Neural cell (in vitro differentiated cells): ENCODE measurements around the gene TAF1C. TPM values are rescaled to one million over a fixed set of nuclear protein-coding genes. Genes with fewer than 3 reads are reported as not detected.

Experiments used
- H2AFZ ChIP-seq: fragments of 200-600, 300-800 bp; sonication (generic), shearing (Covaris generic); 2 replicates; pipeline ENCODE4 v1.6.0; 2014; ENCODE audit warnings: low read depth, mild to moderate bottlenecking, antibody characterized with exemption, low read length, moderate library complexity
- H3F3A ChIP-seq: fragments of 200-600 bp; shearing (Covaris generic); 2 replicates; pipeline ENCODE4 v1.6.1; 2016; ENCODE audit warnings: mild to moderate bottlenecking, moderate library complexity, mixed read lengths, antibody characterized with exemption, low read length; ENCODE audit not compliant: insufficient read depth, poor library complexity, severe bottlenecking
- H3K27ac ChIP-seq: fragments of 200-600, 300-800 bp; sonication (generic), shearing (Covaris generic); 2 replicates; pipeline ENCODE4 v1.5.1; 2014; ENCODE audit warnings: mild to moderate bottlenecking, low read length, moderate library complexity
- H3K27me3 ChIP-seq: fragments of 300-800, 200-600 bp; sonication (generic), shearing (Covaris generic); 2 replicates; pipeline ENCODE4 v1.6.0; 2014; ENCODE audit warnings: mild to moderate bottlenecking, low read depth, low read length, moderate library complexity; ENCODE audit not compliant: insufficient read depth
- H3K36me3 ChIP-seq: fragments of 300-800, 200-600 bp; sonication (generic), shearing (Covaris generic); 2 replicates; pipeline ENCODE4 v1.5.1; 2014; ENCODE audit warnings: mild to moderate bottlenecking, antibody characterized with exemption, low read length, moderate library complexity; ENCODE audit not compliant: insufficient read depth
- H3K4me2 ChIP-seq: fragments of 300-800, 200-600 bp; sonication (generic), shearing (Covaris generic); 2 replicates; pipeline ENCODE4 v1.6.0; 2014; ENCODE audit warnings: mild to moderate bottlenecking, low read length
- H3K4me3 ChIP-seq: fragments of 300-800, 200-600 bp; sonication (generic), shearing (Covaris generic); 2 replicates; pipeline ENCODE4 v1.5.1; 2014; ENCODE audit warnings: mild to moderate bottlenecking, low read length, moderate library complexity
- H3K79me2 ChIP-seq: fragments of 200-600 bp; shearing (Covaris generic); replicated peaks from 2 replicates; pipeline ENCODE4 v1.6.0; 2014; ENCODE audit warnings: mild to moderate bottlenecking, low read length, moderate library complexity; ENCODE audit not compliant: insufficient read depth
- H3K9ac ChIP-seq: fragments of 300-800, 200-600 bp; sonication (generic), shearing (Covaris generic); 2 replicates; pipeline ENCODE4 v1.6.1; 2016; ENCODE audit warnings: mild to moderate bottlenecking, low read length, mixed read lengths
- H3K9me2 ChIP-seq: fragments of 200-600 bp; shearing (Covaris generic); 2 replicates; pipeline ENCODE4 v1.6.1; 2016; ENCODE audit warnings: mild to moderate bottlenecking, low read length, mixed read lengths; ENCODE audit not compliant: insufficient read depth
- H3K9me3 ChIP-seq: fragments of 200-600, 300-800 bp; sonication (generic), shearing (Covaris generic); 2 replicates; pipeline ENCODE4 v1.6.1; 2016; ENCODE audit warnings: mild to moderate bottlenecking, mixed run types, low read length, moderate library complexity, mixed read lengths
- H4K20me1 ChIP-seq: fragments of 200-600 bp; shearing (Covaris generic); 2 replicates; pipeline ENCODE4 v1.6.1; 2016; ENCODE audit warnings: mild to moderate bottlenecking, mixed run types; ENCODE audit not compliant: insufficient read depth
- EP300 ChIP-seq: fragments of 450-650 bp; conservative IDR thresholded peaks from 2 replicates; pipeline ENCODE4 v1.6.1; 2014; ENCODE audit warnings: antibody characterized with exemption, mild to moderate bottlenecking, moderate library complexity; ENCODE audit not compliant: poor library complexity, severe bottlenecking
- EZH2 ChIP-seq: fragments of 200-600, 300-800 bp; shearing (Covaris generic), sonication (generic); IDR thresholded peaks from 2 replicates; pipeline ENCODE4 v1.6.1; 2014; ENCODE audit warnings: antibody characterized with exemption, low read length, borderline replicate concordance, mild to moderate bottlenecking; ENCODE audit not compliant: insufficient read depth, poor library complexity, severe bottlenecking
- MXI1 ChIP-seq: fragments of 450-650 bp; conservative IDR thresholded peaks from 2 replicates; pipeline ENCODE4 v1.6.1; 2014; ENCODE audit warnings: antibody characterized with exemption, mild to moderate bottlenecking; ENCODE audit not compliant: poor library complexity, severe bottlenecking
- POLR2AphosphoS5 ChIP-seq: IDR thresholded peaks from 2 replicates; pipeline ENCODE4 v1.6.1; 2012
- RAD21 ChIP-seq: fragments of 450-650 bp; conservative IDR thresholded peaks from 2 replicates; pipeline ENCODE4 v1.6.1; 2014; ENCODE audit warnings: antibody characterized with exemption, mild to moderate bottlenecking, moderate library complexity
- SMC3 ChIP-seq: fragments of 450-650 bp; conservative IDR thresholded peaks from 2 replicates; pipeline ENCODE4 v1.6.1; 2014; ENCODE audit warnings: antibody characterized with exemption, mild to moderate bottlenecking, moderate library complexity; ENCODE audit not compliant: poor library complexity
- TAF1 ChIP-seq: IDR thresholded peaks from 2 replicates; pipeline ENCODE4 v1.6.1; 2012; ENCODE audit warnings: low read depth
- polyA plus RNA-seq: library from polyadenylated mRNA; depleted of rRNA; stranded (reverse); fragments of >200 nt; gene quantifications from 2 replicates; pipeline ENCODE4 v1.2.3, GENCODE V29; 2014
- TF ChIP-seq, protein P1 (sequence below): fragments of 450-650 bp; IDR thresholded peaks from 2 replicates; pipeline ENCODE4 v1.5.1; 2014; ENCODE audit warnings: antibody characterized with exemption, mild to moderate bottlenecking, moderate library complexity; ENCODE audit not compliant: poor library complexity, severe bottlenecking
- TF ChIP-seq, protein P2 (sequence below): IDR thresholded peaks from 2 replicates; pipeline ENCODE4 v1.6.1; 2012; ENCODE audit warnings: borderline replicate concordance

TAF1C gene
- polyA plus RNA-seq, 1 donor from 2014 or later = 25.5 TPM

DNA sequence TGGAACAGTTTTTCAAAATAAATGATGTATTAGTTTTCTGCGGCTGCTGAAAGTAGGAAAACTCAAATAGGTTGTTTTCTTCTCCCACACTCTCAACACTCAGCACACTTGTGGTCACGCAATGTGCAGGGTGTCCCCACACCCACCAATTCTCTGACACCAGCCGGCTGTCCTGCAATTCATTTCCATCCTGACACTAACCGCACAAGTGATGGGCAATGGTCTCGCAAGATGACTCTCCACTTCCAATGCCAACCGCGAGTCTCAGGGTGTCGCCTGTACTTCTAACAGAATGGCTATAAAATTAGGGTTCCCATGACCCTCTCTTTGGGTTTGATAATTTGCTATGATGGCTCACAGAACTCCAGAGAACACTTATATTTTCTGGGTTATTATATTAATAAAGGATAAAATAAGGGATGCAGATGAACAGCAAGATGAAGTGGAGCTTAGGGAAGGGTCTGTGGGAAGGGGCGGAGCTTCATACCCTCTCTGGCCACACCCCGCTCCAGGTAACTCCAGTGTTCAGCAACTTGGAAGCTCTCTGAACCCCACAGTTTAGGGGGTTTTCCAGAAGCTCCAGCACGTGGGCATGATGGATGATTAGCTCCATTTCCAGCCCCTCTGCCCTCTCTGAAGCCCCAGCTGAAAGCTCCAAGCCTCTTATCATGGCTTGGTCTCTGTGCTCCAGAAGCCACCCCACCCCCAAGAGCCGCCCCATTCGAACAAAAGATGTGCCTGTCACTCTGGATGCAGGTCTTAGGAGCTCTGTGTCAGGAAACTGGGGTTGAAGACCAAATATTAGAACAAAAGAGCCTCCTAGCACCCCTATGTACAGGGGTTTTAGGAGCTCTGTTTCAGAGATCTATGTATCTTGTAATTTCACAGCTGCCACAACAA is 19.8 kb downstream of the TAF1C start:
- Histone ChIP-seq H3K79me2 (no peaks in the 10 kb centered on the region), H3K4me3 (no peak overlapping the region), H4K20me1 (no peaks in the 10 kb centered on the region), H3K9me3 (no peaks in the 10 kb centered on the region), H3K27ac (no peak overlapping the region), H3K9me2 (no peaks in the 10 kb centered on the region), H3K27me3 (no peaks in the 10 kb centered on the region), H3K4me2 (no peak overlapping the region), H3F3A (no peaks in the 10 kb centered on the region), H3K9ac (no peak overlapping the region), H3K36me3 (no peaks in the 10 kb centered on the region), H2AFZ (no peak overlapping the region)
- no peak for TF ChIP-seq MXI1
- no peak for TF ChIP-seq EZH2
- no peak for TF ChIP-seq RAD21
- TF ChIP-seq EP300 = no peak
- no peak for TF ChIP-seq POLR2AphosphoS5
- no peak for TF ChIP-seq SMC3
- TF ChIP-seq, protein P1, sequence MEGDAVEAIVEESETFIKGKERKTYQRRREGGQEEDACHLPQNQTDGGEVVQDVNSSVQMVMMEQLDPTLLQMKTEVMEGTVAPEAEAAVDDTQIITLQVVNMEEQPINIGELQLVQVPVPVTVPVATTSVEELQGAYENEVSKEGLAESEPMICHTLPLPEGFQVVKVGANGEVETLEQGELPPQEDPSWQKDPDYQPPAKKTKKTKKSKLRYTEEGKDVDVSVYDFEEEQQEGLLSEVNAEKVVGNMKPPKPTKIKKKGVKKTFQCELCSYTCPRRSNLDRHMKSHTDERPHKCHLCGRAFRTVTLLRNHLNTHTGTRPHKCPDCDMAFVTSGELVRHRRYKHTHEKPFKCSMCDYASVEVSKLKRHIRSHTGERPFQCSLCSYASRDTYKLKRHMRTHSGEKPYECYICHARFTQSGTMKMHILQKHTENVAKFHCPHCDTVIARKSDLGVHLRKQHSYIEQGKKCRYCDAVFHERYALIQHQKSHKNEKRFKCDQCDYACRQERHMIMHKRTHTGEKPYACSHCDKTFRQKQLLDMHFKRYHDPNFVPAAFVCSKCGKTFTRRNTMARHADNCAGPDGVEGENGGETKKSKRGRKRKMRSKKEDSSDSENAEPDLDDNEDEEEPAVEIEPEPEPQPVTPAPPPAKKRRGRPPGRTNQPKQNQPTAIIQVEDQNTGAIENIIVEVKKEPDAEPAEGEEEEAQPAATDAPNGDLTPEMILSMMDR = no peak
- TF ChIP-seq TAF1 = no peak
- TF ChIP-seq, protein P2, sequence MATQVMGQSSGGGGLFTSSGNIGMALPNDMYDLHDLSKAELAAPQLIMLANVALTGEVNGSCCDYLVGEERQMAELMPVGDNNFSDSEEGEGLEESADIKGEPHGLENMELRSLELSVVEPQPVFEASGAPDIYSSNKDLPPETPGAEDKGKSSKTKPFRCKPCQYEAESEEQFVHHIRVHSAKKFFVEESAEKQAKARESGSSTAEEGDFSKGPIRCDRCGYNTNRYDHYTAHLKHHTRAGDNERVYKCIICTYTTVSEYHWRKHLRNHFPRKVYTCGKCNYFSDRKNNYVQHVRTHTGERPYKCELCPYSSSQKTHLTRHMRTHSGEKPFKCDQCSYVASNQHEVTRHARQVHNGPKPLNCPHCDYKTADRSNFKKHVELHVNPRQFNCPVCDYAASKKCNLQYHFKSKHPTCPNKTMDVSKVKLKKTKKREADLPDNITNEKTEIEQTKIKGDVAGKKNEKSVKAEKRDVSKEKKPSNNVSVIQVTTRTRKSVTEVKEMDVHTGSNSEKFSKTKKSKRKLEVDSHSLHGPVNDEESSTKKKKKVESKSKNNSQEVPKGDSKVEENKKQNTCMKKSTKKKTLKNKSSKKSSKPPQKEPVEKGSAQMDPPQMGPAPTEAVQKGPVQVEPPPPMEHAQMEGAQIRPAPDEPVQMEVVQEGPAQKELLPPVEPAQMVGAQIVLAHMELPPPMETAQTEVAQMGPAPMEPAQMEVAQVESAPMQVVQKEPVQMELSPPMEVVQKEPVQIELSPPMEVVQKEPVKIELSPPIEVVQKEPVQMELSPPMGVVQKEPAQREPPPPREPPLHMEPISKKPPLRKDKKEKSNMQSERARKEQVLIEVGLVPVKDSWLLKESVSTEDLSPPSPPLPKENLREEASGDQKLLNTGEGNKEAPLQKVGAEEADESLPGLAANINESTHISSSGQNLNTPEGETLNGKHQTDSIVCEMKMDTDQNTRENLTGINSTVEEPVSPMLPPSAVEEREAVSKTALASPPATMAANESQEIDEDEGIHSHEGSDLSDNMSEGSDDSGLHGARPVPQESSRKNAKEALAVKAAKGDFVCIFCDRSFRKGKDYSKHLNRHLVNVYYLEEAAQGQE = no peak

DNA sequence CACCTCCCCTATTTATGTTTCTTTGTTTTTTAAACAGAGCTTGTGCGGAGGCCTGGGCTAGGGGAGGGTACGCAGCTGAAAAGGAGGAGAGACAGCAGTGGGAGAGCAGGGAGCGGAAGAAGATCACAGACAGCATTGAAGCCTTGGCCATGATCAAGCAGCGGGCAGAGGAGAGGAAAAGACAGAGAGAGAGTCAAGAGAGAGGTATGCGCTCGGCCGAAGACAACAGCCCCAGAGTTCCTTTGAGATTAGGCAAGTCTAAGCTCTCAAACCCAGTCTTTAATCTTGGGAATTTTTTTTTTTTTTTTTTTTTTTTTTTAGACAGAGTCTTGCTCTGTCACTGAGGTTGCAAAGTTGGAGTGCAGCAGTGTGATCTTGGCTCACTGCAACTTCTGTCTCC is 21.1 kb downstream of the TAF1C start:
- Histone ChIP-seq H3K9me3 (no peaks in the 10 kb centered on the region), H3K79me2 (no peaks in the 10 kb centered on the region), H3K9me2 (no peaks in the 10 kb centered on the region), H3K27me3 (no peaks in the 10 kb centered on the region), H3K4me3 (no peak overlapping the region), H3F3A (no peaks in the 10 kb centered on the region), H4K20me1 (no peaks in the 10 kb centered on the region), H3K9ac (no peak overlapping the region), H3K27ac (no peak overlapping the region), H3K4me2 (no peak overlapping the region), H3K36me3 (no peaks in the 10 kb centered on the region), H2AFZ (no peak overlapping the region)
- TF ChIP-seq EP300 = no peak
- TF ChIP-seq EZH2 = no peak
- no peak for TF ChIP-seq POLR2AphosphoS5
- TF ChIP-seq SMC3 = no peak
- TF ChIP-seq, protein P1 = no peak
- no peak for TF ChIP-seq TAF1
- no peak for TF ChIP-seq RAD21
- TF ChIP-seq, protein P2 = no peak
- TF ChIP-seq MXI1 = no peak
